ENCODE measurements around the gene MATR3. TPM values are rescaled to one million over a fixed set of nuclear protein-coding genes. Genes with fewer than 3 reads are reported as not detected.

The MATR3 gene
- total RNA-seq, 1 donor from 2014 or later = 372 TPM

GRCh38 chr5:139361835-139362429 lies 68.4 kb downstream of the MATR3 start:
- Mint-ChIP-seq H3K9me3 (ENCODE audit: unreplicated experiment) (no peaks in the 10 kb centered on the region), H3K27me3 (ENCODE audit: unreplicated experiment) (no peaks in the 10 kb centered on the region), H3K36me3 (ENCODE audit: unreplicated experiment) (no peaks in the 10 kb centered on the region), H3K4me1 (ENCODE audit: low read depth, unreplicated experiment) (peaks cover 2% of the 10 kb centered on the region), H3K27ac (ENCODE audit: unreplicated experiment) (no peak overlapping the region), H3K4me3 (ENCODE audit: unreplicated experiment) (no peak overlapping the region)
- TF ChIP-seq CTCF (IDR thresholded peaks at IDR 0.05; ENCODE audit: partially characterized antibody, unreplicated experiment) = no peak
- no peak for DNase-seq

GRCh38 chr5:139363937-139364336 lies 70.4 kb downstream of the MATR3 start:
- no peak overlapping the region for H3K27ac Mint-ChIP-seq (ENCODE audit: unreplicated experiment)
- DNase-seq = no peak
- H3K4me3 Mint-ChIP-seq (ENCODE audit: unreplicated experiment) = no peak overlapping the region
- no peaks in the 10 kb centered on the region for H3K4me1 Mint-ChIP-seq (ENCODE audit: low read depth, unreplicated experiment)
- TF ChIP-seq CTCF (IDR thresholded peaks at IDR 0.05; ENCODE audit: partially characterized antibody, unreplicated experiment) = no peak
- no peaks in the 10 kb centered on the region for H3K9me3 Mint-ChIP-seq (ENCODE audit: unreplicated experiment)
- no peaks in the 10 kb centered on the region for H3K27me3 Mint-ChIP-seq (ENCODE audit: unreplicated experiment)
- H3K36me3 Mint-ChIP-seq (ENCODE audit: unreplicated experiment) = no peaks in the 10 kb centered on the region

- Mint-ChIP-seq H3K27me3 (ENCODE audit: unreplicated experiment) (no peaks in the 10 kb centered on the region), H3K4me3 (ENCODE audit: unreplicated experiment) (no peak overlapping the region), H3K4me1 (ENCODE audit: low read depth, unreplicated experiment) (no peaks in the 10 kb centered on the region), H3K27ac (ENCODE audit: unreplicated experiment) (no peak overlapping the region), H3K9me3 (ENCODE audit: unreplicated experiment) (no peaks in the 10 kb centered on the region), H3K36me3 (ENCODE audit: unreplicated experiment) (no peaks in the 10 kb centered on the region)
- DNase-seq = no peak
- no peak for TF ChIP-seq CTCF (IDR thresholded peaks at IDR 0.05; ENCODE audit: partially characterized antibody, unreplicated experiment)
These were observed 70.9 kb downstream of the MATR3 start for GRCh38 chr5:139364466-139364865.

GRCh38 chr5:139368613-139369012 lies 75.1 kb downstream of the MATR3 start:
- no peak for DNase-seq
- H3K36me3 Mint-ChIP-seq (ENCODE audit: unreplicated experiment) = no peaks in the 10 kb centered on the region
- no peak overlapping the region for H3K4me3 Mint-ChIP-seq (ENCODE audit: unreplicated experiment)
- no peaks in the 10 kb centered on the region for H3K27me3 Mint-ChIP-seq (ENCODE audit: unreplicated experiment)
- no peak overlapping the region for H3K27ac Mint-ChIP-seq (ENCODE audit: unreplicated experiment)
- no peak for TF ChIP-seq CTCF (IDR thresholded peaks at IDR 0.05; ENCODE audit: partially characterized antibody, unreplicated experiment)
- peaks cover 3% of the 10 kb centered on the region for H3K9me3 Mint-ChIP-seq (ENCODE audit: unreplicated experiment)
- no peaks in the 10 kb centered on the region for H3K4me1 Mint-ChIP-seq (ENCODE audit: low read depth, unreplicated experiment)

- no peak overlapping the region for H3K27ac Mint-ChIP-seq (ENCODE audit: unreplicated experiment)
- no peaks in the 10 kb centered on the region for H3K36me3 Mint-ChIP-seq (ENCODE audit: unreplicated experiment)
- H3K27me3 Mint-ChIP-seq (ENCODE audit: unreplicated experiment) = no peaks in the 10 kb centered on the region
- H3K9me3 Mint-ChIP-seq (ENCODE audit: unreplicated experiment) = peaks cover 3% of the 10 kb centered on the region
- no peaks in the 10 kb centered on the region for H3K4me1 Mint-ChIP-seq (ENCODE audit: low read depth, unreplicated experiment)
- DNase-seq = no peak
- no peak overlapping the region for H3K4me3 Mint-ChIP-seq (ENCODE audit: unreplicated experiment)
- TF ChIP-seq CTCF (IDR thresholded peaks at IDR 0.05; ENCODE audit: partially characterized antibody, unreplicated experiment) = no peak
These were observed 75.6 kb downstream of the MATR3 start for GRCh38 chr5:139369181-139369580.

Measured in glutamatergic neuron (in vitro differentiated cells).